Neural progenitor cell (in vitro differentiated cells): ENCODE results near the gene NBEAL2. TPM values are rescaled to one million over a fixed set of nuclear protein-coding genes. Genes with fewer than 3 reads are reported as not detected.

ENCODE experiments used
- DNase-seq: peaks from one replicate; pipeline ENCODE4 v3.0.0-alpha.2; 2016; ENCODE audit warnings: low spot score
- H2AFZ ChIP-seq: fragments of 200-600 bp; sonication (generic); replicated peaks from 2 replicates; pipeline ENCODE4 v1.6.1; 2016; ENCODE audit warnings: antibody characterized with exemption
- H3F3A ChIP-seq: fragments of 200-600 bp; sonication (generic); 2 replicates; pipeline ENCODE4 v1.6.1; 2016; ENCODE audit warnings: antibody characterized with exemption, low read depth
- H3K27ac ChIP-seq: fragments of 200-600 bp; sonication (generic); 2 replicates; pipeline ENCODE4 v1.5.1; 2016; ENCODE audit warnings: mild to moderate bottlenecking
- H3K27me3 ChIP-seq: fragments of 200-600 bp; sonication (generic); 2 replicates; pipeline ENCODE4 v1.6.1; 2016; ENCODE audit warnings: mild to moderate bottlenecking, moderate library complexity
- H3K36me3 ChIP-seq: fragments of 200-600 bp; sonication (generic); 2 replicates; pipeline ENCODE4 v1.5.1; 2016
- H3K4me1 ChIP-seq: fragments of 200-600 bp; sonication (generic); 2 replicates; pipeline ENCODE4 v1.6.1; 2016; ENCODE audit warnings: mixed run types
- H3K4me2 ChIP-seq: fragments of 200-600 bp; sonication (generic); 2 replicates; pipeline ENCODE4 v1.6.1; 2016
- H3K4me3 ChIP-seq: fragments of 200-600 bp; sonication (generic); 2 replicates; pipeline ENCODE4 v1.5.1; 2016
- H3K79me2 ChIP-seq: fragments of 200-600 bp; sonication (generic); 2 replicates; pipeline ENCODE4 v1.6.1; 2016; ENCODE audit warnings: low read depth
- H3K9ac ChIP-seq: fragments of 200-600 bp; sonication (generic); 2 replicates; pipeline ENCODE4 v1.6.1; 2016
- H3K9me3 ChIP-seq: fragments of 200-600 bp; sonication (generic); 2 replicates; pipeline ENCODE4 v1.5.1; 2016; ENCODE audit warnings: low read depth
- H4K20me1 ChIP-seq: fragments of 200-600 bp; sonication (generic); 2 replicates; pipeline ENCODE4 v1.6.1; 2016; ENCODE audit warnings: low read depth
- H3K27ac Mint-ChIP-seq: 3 replicates; pipeline ENCODE4 v1.8.0; 2021; ENCODE audit warnings: mixed read lengths
- H3K27me3 Mint-ChIP-seq: 2 replicates; pipeline ENCODE4 v1.8.0; 2022; ENCODE audit warnings: low read depth, mild to moderate bottlenecking, inconsistent platforms, moderate library complexity, mixed read lengths; ENCODE audit not compliant: insufficient read depth
- H3K36me3 Mint-ChIP-seq: 3 replicates; pipeline ENCODE4 v1.8.0; 2021; ENCODE audit warnings: mixed read lengths
- H3K4me1 Mint-ChIP-seq: 3 replicates; pipeline ENCODE4 v1.8.0; 2021; ENCODE audit warnings: mixed read lengths
- H3K4me3 Mint-ChIP-seq: 3 replicates; pipeline ENCODE4 v1.8.0; 2021; ENCODE audit warnings: mild to moderate bottlenecking, moderate library complexity, mixed read lengths
- H3K9me3 Mint-ChIP-seq: 3 replicates; pipeline ENCODE4 v1.8.0; 2020; ENCODE audit warnings: mixed read lengths
- EZH2 ChIP-seq: fragments of 200-600 bp; sonication (generic); IDR thresholded peaks from 2 replicates; pipeline ENCODE4 v1.6.1; 2017; ENCODE audit warnings: antibody characterized with exemption, mild to moderate bottlenecking, moderate library complexity
- EZH2phosphoT487 ChIP-seq: fragments of 200-600 bp; sonication (generic); IDR thresholded peaks from 2 replicates; pipeline ENCODE4 v1.6.1; 2017; ENCODE audit warnings: antibody characterized with exemption
- total RNA-seq: library from RNA; depleted of rRNA; stranded (reverse); fragments of >200 nt; gene quantifications from 2 replicates; pipeline ENCODE4 v1.2.3, GENCODE V29; 2015; ENCODE audit warnings: low replicate concordance
- TF ChIP-seq, protein P1 (sequence below): fragments of 200-600 bp; sonication (generic); IDR thresholded peaks from 2 replicates; pipeline ENCODE4 v1.5.1; 2017; ENCODE audit warnings: antibody characterized with exemption, mild to moderate bottlenecking

Gene NBEAL2
- total RNA-seq, 1 donor from 2014 or later: 6.3 TPM

DNA sequence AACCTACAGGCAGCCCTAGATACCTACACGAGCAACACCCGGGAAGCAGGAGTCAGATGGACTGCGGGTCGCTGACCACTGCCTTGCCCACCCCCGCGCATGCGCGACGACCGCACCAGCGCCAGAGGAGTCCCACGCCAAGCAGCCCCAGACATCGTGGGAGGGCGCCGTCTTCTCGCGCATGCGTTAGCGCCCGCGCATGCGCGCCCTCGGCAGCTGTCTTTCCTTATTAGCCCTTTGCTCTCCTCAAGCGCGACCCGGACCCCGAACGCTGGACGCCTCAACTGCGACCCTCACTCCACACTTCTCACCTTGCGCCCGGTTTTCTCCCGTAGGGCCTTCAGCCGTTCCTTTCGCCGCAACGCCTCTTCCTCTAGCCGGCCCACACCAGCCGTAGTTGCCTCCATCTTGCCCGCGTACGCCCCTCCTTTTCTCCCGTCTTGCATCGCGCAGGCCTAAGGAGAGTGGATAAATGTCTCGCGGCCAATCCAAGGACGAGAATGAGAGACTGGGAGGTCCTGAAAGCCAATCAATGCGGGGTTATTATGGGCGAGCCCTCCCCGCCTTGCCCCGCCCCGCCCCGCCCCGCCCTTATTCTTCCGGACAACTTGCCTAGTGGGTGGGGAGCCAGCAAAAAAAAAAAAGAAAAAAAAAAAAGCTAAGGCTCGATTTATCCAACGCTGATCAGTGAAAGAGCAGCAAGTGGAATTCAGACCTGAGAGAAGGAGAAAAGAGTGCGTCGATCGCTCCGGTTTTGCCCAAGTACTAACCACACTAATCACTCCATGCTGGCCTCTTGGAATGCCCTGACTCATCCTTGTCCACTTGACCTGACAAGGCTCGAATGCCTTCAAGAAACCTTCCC, 2.9 kb upstream of the NBEAL2 start, which contains the start of gene CCDC12:
Gene CCDC12 (minus strand): TSS at position 420 of the 865 bp plus-strand sequence. CDS start 13 bp downstream, at position 407.
- Histone ChIP-seq H2AFZ (peak within 1 kb of the TSS; percentile 80), H3F3A (no peaks in the 10 kb centered on the region), H3K9me3 (no peaks in the 10 kb centered on the region), H3K4me1 (no peaks in the 10 kb centered on the region), H3K36me3 (no peaks in the 10 kb centered on the region), H3K79me2 (peaks cover 49% of the 10 kb centered on the region), H3K9ac (peak within 1 kb of the TSS; percentile 98), H4K20me1 (peaks cover 34% of the 10 kb centered on the region), H3K27me3 (no peaks in the 10 kb centered on the region), H3K4me2 (peak within 1 kb of the TSS; percentile 77), H3K27ac (peak within 1 kb of the TSS; percentile 98), H3K4me3 (peak within 1 kb of the TSS; percentile 91)
- Mint-ChIP-seq H3K4me3 (peak within 1 kb of the TSS; percentile 100), H3K9me3 (no peaks in the 10 kb centered on the region), H3K4me1 (peaks cover 32% of the 10 kb centered on the region), H3K36me3 (peaks cover 8% of the 10 kb centered on the region), H3K27ac (peak within 1 kb of the TSS; percentile 99), H3K27me3 (peaks cover 10% of the 10 kb centered on the region)
- peak; percentile 98 for DNase-seq
- TF ChIP-seq, protein P1, sequence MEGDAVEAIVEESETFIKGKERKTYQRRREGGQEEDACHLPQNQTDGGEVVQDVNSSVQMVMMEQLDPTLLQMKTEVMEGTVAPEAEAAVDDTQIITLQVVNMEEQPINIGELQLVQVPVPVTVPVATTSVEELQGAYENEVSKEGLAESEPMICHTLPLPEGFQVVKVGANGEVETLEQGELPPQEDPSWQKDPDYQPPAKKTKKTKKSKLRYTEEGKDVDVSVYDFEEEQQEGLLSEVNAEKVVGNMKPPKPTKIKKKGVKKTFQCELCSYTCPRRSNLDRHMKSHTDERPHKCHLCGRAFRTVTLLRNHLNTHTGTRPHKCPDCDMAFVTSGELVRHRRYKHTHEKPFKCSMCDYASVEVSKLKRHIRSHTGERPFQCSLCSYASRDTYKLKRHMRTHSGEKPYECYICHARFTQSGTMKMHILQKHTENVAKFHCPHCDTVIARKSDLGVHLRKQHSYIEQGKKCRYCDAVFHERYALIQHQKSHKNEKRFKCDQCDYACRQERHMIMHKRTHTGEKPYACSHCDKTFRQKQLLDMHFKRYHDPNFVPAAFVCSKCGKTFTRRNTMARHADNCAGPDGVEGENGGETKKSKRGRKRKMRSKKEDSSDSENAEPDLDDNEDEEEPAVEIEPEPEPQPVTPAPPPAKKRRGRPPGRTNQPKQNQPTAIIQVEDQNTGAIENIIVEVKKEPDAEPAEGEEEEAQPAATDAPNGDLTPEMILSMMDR: no peak
- TF ChIP-seq EZH2phosphoT487 (no peak), EZH2 (no peak)

DNA sequence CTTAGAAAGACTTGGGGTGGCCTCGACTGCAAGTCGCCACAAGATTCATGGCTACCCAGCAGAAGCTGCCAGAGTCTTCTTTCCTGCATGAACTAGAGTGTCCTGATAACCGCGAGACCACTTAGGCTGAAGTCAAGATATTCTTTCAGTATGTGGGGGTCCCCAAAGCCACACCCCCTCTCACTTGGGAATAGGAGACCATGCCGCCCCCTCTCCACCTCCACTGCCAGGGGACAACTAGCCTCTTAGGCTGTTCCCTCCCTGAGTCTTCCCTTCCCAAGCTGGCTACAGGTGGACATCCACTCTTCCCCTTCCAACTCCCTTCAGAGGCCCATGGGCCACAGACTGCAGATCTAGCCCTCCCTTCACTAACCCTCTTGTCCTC, 1.7 kb upstream of the NBEAL2 start:
- DNase-seq: no peak
- no peaks in the 10 kb centered on the region for H3K9me3 Mint-ChIP-seq
- Histone ChIP-seq H3K9ac (no peak overlapping the region), H3K4me2 (no peak overlapping the region), H3K27me3 (no peaks in the 10 kb centered on the region), H3K79me2 (peaks cover 37% of the 10 kb centered on the region), H3K9me3 (no peaks in the 10 kb centered on the region), H3K36me3 (no peaks in the 10 kb centered on the region), H3K27ac (no peak overlapping the region), H3K4me1 (no peaks in the 10 kb centered on the region), H2AFZ (no peak overlapping the region), H3F3A (no peaks in the 10 kb centered on the region), H4K20me1 (peaks cover 22% of the 10 kb centered on the region), H3K4me3 (no peak overlapping the region)
- peak overlapping the region; percentile 100 for H3K4me3 Mint-ChIP-seq
- H3K4me1 Mint-ChIP-seq: peaks cover 35% of the 10 kb centered on the region
- H3K36me3 Mint-ChIP-seq: peaks cover 6% of the 10 kb centered on the region
- TF ChIP-seq EZH2phosphoT487 (no peak), EZH2 (no peak)
- TF ChIP-seq, protein P1: no peak
- peak overlapping the region; percentile 84 for H3K27ac Mint-ChIP-seq
- H3K27me3 Mint-ChIP-seq: peaks cover 12% of the 10 kb centered on the region

DNA sequence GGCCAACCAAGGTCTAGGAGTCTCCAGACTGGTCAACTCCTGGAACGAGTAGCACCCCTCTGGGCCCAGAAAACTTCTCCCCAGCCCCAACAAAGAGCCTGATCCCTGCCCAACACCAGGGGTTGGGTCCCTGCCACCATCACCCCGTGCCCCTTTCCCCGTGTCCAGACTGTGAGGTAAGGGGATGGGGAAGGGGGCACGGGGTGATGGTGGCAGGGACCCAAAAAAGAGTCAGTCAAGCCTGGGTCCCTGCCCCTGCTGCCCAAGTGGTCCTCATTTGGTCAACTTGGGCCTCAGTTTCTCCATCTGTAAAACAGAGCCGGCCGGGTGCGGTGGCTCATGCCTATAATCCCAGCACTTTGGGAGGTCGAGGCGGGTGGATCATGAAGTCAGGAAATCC, 1.1 kb upstream of the NBEAL2 start:
- no peak overlapping the region for H2AFZ ChIP-seq
- H3F3A ChIP-seq: no peaks in the 10 kb centered on the region
- H3K4me3 Mint-ChIP-seq: peak overlapping the region; percentile 100
- H3K4me1 ChIP-seq: no peaks in the 10 kb centered on the region
- H3K4me2 ChIP-seq: peak overlapping the region; percentile 88
- peaks cover 35% of the 10 kb centered on the region for H3K4me1 Mint-ChIP-seq
- no peak for DNase-seq
- no peak overlapping the region for H3K27ac ChIP-seq
- H3K27ac Mint-ChIP-seq: no peak overlapping the region
- no peaks in the 10 kb centered on the region for H3K27me3 ChIP-seq
- H3K9me3 Mint-ChIP-seq: no peaks in the 10 kb centered on the region
- H3K9me3 ChIP-seq: no peaks in the 10 kb centered on the region
- no peaks in the 10 kb centered on the region for H3K36me3 ChIP-seq
- peaks cover 6% of the 10 kb centered on the region for H3K36me3 Mint-ChIP-seq
- TF ChIP-seq, protein P1: no peak
- TF ChIP-seq EZH2: no peak
- TF ChIP-seq EZH2phosphoT487: no peak
- no peak overlapping the region for H3K9ac ChIP-seq
- peaks cover 31% of the 10 kb centered on the region for H3K79me2 ChIP-seq
- peaks cover 12% of the 10 kb centered on the region for H3K27me3 Mint-ChIP-seq
- H4K20me1 ChIP-seq: peaks cover 20% of the 10 kb centered on the region
- no peak overlapping the region for H3K4me3 ChIP-seq
